ENCODE results near the gene SLC39A5. TPM values are rescaled to one million over a fixed set of nuclear protein-coding genes. Genes with fewer than 3 reads are reported as not detected.
"Not testable (repeated sequence)": the region's sequence is repeated elsewhere in the genome, so short reads cannot be mapped to it uniquely, and the experiment has no call there.

The SLC39A5 gene, protein sequence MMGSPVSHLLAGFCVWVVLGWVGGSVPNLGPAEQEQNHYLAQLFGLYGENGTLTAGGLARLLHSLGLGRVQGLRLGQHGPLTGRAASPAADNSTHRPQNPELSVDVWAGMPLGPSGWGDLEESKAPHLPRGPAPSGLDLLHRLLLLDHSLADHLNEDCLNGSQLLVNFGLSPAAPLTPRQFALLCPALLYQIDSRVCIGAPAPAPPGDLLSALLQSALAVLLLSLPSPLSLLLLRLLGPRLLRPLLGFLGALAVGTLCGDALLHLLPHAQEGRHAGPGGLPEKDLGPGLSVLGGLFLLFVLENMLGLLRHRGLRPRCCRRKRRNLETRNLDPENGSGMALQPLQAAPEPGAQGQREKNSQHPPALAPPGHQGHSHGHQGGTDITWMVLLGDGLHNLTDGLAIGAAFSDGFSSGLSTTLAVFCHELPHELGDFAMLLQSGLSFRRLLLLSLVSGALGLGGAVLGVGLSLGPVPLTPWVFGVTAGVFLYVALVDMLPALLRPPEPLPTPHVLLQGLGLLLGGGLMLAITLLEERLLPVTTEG
- not detected for total RNA-seq

DNA sequence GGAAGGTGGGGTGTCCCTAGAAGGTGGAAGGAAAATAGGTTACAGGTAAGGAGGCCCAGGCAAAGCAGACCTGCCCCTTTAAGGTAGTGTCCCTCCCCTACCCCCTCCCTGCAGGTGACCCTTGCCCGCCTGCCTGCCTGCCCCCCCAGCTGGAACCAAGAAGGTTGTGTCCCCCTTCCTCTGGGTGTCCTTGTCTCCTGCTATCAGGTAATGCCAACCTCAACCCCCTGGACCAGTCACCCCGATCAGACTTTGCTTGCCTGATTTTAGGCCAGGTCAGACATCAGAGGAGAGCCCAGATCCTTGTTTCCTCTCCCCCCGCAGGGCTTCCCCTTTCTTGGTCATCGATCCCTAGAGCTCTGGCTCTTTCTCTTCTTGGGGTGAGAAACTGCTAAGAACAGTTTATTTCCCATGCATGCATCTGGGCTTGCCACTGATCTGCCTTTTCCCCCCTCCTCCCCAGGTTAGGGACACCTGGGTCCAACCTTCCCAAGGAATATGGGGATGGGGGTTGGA is at the start of gene SLC39A5:
TSS of gene SLC39A5 (plus strand) at position 136 of the 516 bp plus-strand sequence. CDS start 1,224 bp downstream, outside the sequence.
- DNase-seq = no peak

DNA sequence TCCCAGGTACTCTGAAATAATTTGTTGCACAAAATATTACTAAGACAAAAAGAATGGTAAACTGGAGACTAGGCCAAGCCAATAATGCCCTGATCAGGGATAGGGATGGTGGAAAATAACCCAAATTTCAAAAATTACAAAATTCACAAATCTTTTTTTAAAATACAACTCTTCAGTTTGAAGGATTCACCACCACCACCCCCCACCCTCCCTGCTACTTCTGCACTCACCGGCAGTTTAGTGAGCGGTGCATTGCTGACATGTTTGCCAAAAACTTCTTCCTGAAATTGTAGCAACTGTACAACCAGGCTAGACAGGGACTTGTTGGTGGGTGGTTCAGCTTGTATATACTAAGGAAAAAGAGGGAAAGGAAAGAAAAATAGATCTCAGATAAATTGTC is 42.9 kb upstream of the SLC39A5 start:
- DNase-seq = no peak

DNA sequence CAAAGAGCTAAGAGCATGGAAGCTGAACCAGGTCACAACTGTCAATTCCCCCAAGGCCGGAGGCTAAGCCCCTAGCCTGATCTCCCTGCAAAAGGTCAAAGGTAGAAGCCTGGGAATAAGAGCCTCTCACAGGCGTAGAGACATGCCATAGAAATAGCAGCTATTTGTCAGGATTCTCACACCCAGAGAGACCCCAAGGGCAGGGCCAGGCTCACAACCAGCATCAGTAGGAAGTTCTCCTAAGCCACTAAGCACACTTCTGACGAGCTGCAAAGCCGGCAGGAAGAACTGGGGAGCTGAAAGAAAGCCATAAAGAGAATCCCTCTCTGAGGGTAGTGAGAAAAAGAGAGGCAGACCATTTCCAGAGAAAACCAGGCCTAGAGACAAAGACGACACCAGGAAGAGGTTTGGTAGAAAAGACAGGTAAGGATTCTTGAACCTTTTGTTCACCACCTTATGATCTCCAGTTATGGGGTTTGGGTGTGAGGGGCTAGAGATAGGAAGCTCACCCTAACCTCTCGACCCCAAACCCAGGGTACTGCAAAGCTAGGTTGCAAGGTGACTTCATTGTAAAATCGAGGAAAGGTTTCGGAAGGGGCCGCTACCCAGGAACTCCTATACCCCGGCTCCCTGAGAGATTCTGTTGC is 41.6 kb upstream of the SLC39A5 start:
- no peak for DNase-seq

DNA sequence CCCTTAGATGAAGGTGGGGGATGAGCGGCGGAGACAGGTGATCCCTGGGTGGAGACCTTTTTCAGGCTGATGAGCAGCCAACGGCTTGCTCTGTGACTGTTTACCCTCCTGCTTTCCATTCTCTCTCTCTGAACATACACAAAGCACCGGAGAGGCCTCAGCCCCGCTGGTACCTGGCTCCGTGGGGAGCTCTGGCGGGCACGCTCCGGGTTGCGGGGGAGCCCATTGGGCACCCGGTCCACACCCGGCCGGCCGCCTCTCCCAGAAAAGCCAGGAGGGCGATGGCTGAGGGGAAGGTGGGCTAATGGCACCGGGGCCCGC is 41.1 kb upstream of the SLC39A5 start:
- DNase-seq = no peak

DNA sequence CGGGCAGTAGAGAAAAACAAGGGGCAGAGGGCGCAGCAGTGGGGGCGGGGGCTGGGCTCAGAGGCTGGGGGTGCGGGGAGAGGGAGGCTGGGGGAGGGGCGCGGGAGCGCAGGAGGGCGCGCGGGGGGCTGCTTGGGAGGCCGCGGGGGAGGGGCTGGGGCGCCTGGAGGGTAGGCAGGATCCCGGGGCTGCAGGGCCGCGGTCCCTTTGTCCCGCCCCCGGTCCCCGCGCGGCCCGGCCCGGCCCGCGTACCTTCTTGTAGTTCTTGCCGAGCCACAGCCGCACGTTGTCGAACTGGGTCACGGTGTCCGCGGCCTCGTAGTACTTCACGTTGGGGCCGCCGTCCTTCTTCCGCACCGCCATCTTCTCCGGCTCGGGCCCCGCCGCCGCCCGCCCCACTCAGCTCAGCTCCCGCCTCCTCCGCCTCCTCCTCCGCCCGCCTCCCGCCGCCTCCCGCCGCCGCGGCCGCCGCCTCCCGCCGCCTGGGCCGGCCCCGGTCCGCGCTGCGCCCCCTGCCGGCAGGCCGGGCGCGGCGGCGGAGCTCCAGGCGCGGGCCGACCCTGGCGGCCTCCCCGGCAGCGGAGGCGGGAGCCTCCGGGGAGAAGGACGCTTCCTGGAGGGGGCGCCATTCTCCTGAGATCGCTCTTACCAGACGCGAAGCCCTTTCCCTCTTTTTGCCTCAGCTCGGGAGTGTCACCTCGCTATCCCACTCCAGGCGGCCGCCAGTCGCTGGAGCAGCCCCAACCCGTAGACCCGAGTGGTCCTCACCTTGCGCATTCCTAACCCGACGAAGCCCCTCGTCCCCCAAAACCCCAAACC is 40.5 kb upstream of the SLC39A5 start, which contains the start of gene SMARCC2:
TSS of gene SMARCC2 (minus strand) at position 385 of the 819 bp plus-strand sequence. CDS start at position 363, 22 bp downstream.
- peak; percentile 76 for DNase-seq

DNA sequence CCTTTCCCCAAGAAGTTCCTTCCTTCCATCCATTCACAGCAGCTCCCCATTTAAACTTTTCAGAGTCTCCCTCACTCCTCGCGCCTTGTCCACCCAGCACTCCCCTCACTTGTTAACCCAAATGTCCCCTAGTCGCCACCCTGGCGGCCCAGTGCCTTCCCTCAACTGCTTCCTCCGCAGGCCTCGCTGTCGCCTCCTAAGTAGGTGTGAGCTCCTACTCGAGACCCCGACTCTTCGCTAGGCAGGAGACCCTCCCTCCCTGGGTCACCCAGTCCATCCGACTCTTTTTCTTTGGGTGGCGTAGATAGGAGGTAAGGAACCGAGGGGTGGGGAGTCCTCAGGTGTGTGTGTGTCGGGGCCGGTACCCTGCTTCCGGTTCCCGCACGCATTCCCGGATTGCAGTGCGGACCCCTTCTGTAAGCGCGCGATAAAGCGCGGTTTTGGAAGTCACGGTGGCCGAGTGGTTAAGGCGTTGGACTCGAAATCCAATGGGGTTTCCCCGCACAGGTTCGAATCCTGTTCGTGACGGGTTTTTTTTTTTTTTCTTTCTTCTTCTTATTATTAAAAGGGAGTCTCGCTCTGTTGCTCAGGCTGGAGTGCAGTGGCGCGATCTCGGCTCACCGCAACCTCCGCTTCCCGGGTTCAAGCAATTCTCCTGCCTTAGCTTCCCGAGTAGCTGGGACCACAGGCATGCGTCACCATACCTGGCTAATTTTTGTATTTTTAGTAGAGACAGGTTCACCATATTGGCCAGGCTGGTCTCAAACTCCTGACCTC is 39.7 kb upstream of the SLC39A5 start:
- DNase-seq = peak; percentile 48

DNA sequence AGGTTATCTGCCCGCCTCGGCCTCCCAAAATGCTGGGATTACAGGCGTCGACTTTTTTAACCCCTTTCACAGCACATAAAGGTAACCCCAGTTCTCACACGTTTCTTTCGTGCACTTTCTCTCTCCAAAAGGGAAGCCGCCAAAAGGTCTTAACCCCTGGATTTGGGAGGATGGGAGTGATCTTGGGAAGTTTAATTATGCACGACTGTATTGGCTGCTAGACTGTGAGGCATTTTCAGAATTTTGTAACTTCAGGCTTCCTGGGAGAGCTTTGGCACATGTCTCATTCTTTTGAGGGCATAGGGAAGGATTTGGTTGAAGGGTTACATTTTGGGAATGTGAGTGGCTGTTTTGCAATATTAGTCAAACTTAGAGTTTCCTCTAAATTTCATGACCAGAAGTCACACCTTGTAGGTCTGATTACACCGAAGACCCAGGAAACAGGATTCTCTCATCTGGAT is 39.1 kb upstream of the SLC39A5 start:
- no peak for DNase-seq

DNA sequence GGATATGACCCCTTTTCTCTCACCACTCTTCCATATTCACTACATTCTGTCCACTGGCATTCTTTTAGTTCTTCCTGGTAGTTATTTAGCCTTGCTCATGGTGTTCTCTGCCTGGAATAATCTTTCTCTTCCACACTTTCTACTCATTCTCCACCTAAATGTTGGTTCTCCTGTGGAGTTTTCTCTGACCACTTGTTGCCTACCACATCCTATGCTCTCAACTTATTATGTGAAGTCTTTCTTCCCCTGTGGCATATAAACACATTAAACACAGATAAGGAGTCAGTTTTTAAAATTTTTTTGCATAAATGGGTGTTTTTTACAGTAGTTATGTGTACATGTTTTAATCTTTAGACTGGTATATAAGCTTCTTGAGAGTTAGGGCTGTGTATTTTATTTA is 37.3 kb upstream of the SLC39A5 start:
- DNase-seq = no peak

DNA sequence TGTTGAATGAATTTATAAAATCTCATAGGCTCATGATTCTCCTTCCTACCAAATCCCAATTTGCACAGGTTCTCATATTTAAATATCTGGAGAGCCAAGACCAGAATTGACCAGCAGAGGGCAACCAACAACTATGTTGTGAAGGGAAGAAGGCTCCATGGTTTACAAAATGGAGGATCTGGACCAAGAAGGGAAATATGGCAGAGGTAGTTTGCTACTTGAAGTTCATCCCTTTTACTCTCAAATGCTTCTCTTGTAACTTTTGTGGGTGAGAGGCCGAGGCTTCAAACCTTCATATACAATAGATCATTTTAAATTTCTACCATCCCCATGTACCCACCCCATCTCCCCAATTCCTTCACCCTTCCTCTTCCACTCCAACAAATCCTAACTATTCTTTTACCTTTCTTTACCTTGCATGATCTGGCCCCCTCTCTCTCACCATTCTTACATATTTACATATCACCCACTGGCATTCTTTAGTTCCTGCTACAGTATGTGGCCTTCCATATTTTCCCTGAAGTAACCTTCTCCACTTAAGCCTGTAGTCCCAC is 36.7 kb upstream of the SLC39A5 start:
- peak; percentile 71 for DNase-seq

DNA sequence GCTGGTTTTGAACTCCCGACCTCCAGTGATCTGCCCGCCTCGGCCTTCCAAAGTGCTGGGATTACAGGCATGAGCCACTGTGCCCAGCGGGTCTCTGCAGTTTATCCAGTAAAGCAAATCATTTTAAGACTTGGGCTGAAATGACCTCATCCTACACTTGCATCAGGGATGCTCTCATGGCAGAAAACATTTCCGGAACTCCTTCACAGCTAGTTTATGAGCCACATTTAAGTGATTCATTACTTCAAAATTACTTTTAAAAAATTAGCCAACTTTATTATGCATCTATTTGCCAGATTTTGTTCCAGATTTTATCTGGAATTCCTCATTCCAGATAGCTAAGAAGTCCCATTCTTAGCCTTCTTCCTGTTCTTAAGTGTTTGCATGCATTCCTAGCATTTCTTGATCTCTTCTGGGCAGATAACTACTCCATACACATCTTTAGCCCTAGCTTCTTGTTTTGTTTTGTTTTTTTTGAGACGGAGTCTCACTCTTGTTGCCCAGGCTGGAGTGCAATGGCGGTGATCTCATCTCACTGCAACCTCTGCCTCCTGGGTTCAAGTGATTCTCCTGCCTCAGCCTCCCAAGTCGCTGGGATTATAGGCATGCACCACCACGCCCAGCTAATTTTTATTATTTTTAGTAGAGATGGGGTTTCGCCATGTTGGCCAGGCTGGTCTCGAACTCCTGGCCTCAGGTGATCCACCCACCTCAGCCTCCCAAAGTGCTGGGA is 32.9 kb upstream of the SLC39A5 start:
- not testable (repeated sequence) for DNase-seq

DNA sequence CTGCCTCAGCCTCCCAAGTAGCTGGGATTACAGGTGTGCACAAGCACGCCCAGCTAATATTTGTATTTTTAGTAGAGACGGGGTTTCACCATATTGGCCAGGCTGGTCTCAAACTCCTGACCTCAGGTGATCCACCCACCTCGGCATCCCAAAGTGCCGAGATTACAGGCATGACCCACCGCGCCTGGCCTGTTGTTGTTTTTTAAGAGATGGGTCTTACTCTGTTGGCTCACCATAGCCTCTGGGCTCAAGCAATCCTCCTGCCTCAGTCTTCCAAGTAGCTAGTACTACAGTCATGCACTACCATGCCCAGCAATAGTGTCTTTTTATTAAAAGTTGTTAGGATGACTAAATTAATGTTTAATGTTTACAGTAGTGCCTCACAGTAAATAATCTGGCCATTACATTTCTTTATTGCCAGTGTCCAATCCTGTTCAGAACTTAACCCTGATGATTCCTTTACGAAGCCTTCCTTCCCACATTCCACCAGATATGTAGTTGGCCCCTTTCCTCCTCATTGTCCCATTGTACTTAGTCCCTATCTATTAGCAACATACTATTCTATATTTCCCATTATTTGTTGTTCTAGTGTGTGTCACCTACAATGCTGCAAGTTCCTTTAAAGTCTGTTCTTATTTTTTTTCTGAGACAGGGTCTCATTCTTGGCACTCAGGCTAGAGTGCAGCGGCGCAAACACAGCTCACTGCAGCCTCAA is 31.8 kb upstream of the SLC39A5 start:
- no peak for DNase-seq

DNA sequence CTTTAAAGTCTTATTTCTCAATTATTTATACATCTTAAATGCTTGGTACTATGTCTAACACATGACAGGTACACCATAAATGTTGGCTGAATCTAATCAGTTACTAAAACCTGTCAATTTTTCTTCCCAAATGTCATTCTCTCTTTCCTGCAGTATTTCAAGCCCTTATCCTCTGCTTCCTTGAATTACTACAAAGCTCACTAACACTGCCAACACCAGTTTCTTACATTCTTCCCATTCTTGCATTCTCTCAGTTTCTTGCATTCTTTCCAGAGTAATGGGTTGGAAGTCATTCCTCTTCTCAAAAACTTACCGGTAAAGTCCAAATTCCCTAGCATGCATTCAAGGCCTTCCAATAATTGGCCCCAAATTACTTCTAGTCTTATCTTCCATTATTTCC is 31.0 kb upstream of the SLC39A5 start:
- DNase-seq = no peak

DNA sequence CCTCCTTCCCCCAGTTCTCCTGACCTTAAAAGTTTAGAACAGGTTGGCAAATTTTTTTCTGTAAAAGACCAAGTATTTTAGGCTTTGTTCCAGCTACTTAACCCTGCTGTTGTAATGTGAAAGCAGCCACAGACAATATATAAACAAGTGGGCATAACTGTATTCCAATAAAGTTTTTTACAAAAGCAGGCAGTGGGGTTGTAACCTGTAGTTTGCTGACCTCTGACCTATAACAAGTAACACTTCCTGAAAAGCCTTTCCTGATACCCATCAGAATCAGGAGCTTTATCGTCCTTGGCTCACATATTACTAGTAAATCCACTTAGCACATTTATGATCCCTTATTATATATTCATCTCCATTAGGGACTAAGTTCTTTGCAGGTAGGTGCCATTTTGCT is 27.5 kb upstream of the SLC39A5 start:
- no peak for DNase-seq

DNA sequence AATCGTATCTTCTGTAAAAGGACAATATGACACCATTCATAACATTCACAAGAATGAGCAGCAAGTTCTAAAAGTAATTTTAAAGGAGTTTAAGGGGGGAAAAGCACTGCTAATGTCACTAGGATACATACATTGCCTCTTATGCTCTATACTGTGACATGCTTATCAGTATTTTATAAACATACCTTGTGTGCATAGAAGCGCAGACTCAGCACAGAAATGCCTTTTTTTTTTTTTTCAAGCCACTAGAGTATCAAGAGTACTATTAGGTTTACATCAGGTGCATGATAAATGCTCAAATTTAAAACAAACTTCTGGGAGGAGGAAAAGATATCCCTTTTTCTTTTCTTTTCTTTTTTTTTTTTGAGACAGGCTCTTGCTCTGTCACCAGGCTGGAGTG is 27.0 kb upstream of the SLC39A5 start:
- no peak for DNase-seq

DNA sequence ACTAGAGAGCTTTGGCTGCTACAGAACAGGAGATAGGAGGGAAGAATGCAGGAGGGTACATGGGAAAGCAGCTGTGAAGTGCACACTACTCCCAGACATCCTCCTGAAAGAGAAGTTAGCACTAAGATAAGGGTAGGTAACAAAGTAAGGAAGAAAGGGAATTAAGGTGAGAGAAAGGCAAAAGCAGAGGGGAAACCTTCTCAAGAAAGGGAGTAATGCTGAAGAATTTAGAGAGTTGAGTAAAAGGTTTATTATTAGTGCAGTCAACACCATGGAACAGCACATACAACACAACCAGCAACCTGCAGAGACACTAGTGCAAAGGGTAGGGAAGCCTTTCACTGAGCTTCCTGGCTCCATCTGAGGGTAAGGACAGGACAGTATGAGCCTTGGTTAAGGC is 25.6 kb upstream of the SLC39A5 start:
- no peak for DNase-seq

DNA sequence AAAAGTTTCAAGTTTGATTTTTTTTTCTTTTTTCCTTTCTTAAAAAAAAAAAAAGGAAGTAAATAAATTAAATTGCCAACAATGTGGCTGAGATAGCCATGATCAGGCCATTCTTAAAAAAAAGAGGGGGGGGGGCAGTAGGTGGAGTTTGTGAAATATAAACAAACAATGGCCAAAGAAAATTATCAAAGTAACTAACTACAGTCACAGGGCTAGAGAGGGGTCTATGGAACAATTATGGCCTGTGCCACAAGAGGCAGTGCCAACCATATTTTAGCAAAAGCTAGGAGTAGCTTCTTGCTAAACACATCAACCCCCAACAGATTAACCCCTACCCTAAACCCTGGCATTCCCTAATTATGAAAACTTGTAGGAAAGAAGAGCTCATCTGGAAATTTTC is 24.4 kb upstream of the SLC39A5 start:
- DNase-seq = no peak

DNA sequence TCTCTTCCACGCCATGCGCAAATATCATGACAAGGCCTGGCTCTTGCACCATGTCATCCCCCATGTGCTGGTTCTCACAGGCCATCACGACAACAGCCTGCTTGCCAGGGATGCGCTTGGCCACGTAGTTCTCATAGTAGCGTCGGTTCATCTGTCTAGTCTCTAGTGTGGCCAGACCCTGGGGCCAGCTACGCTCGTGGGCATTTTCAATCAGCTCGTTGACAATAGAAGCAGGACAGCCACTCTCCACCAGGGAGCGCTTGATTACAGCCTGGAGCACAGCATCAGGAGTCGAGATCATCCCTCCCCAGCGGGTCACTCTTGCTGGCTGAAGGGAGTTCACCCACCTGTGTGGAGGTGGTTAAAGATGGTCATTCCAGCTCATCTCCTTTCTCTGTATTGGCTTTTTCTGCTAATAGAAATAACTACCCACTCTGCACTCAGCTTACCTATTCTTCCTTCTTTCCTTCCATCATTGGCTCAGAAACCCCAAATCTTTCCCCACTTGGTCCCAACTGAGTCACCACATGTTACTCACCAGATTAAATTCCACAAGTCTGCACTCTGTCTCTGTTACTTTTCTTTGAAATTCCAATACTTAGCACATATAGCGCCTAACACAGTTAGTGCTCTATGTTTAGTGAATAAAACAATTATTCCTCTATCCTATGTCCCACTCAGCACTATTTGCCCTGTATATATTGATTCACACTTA is 23.2 kb upstream of the SLC39A5 start:
- peak; percentile 12 for DNase-seq

DNA sequence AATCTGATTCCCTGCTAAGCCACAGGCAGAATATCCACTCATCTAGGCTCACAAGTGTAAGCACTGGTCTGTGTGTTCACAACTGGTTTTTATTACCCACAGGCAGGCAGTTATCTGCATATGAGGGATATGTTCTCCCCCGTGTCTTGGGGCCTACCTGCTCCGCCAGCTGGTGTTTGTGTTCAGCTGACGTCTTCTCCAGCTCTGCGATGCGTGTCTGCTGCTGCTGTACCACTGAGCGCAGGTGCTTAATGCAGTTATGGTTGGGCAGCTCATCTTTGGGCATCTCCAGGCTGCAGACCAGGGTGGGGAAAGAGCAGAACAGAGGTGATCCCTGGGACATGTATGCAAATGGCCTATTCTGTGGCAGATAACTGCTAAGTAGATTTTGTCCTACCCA is 21.8 kb upstream of the SLC39A5 start:
- no peak for DNase-seq

DNA sequence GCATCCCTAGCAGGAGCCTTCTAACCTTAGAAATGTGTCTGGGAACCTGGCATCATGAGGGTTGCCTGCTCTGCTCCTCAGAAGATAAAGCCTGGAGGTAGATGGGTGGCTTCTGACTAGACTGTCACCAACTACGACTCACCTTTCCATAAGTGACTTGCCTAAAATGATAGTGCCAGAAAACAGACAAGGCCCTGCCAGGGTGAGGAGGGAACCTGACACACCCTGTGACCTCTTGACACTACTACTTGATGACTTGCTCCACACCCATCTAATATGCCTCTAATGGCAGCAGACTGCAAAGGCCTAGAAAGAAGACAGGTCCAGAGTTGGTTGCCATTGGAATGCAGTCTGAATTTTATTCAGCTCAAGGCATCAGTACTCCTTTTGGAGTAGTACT is 17.5 kb upstream of the SLC39A5 start:
- DNase-seq = no peak

DNA sequence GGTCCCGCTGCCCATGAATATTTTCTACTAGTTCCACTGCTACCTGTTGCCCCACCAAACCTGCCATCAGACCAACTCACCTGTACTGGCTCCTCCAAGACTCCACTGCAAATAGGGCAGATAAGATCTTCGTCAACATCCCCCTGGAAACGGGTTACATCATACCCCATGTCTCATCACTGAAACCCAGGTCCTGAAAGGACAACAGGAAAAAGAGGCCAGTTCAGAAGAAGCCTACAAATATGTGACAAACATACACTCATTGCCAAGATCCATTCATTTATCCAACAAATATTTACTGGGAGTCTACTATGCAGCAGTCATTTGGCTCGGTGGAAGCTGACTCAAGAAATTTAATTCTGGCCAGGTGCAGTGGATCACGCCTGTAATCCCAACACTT is 16.0 kb upstream of the SLC39A5 start:
- no peak for DNase-seq

Measured in effector CD4-positive, alpha-beta T cell (primary cell).